Gastrocnemius medialis (tissue), 4 donors: ENCODE data around the gene SH2B3. TPM values are rescaled to one million over a fixed set of nuclear protein-coding genes. Genes with fewer than 3 reads are reported as not detected.
"Not testable (repeated sequence)": the region's sequence is repeated elsewhere in the genome, so short reads cannot be mapped to it uniquely, and the experiment has no call there.

Experiments
- ATAC-seq, 2 donors: fragments of 150-250 bp; one replicate each; pipeline ENCODE4 v1.9.1; 2016
- DNase-seq, 2 donors: peaks; one replicate each; pipeline ENCODE4 v3.0.0-alpha.2; 2019
- H3K27ac ChIP-seq, 4 donors: fragments of 200-600 bp; sonication (generic); 1 replicate in 1 of 4; 2 replicates in 3 of 4; pipeline ENCODE4 v1.5.1; 2016 to 2018; ENCODE audit warnings: mild to moderate bottlenecking in 2 of 4, moderate library complexity in 1 of 4
- H3K27me3 ChIP-seq, 3 donors: fragments of 200-600 bp; sonication (generic) in 2 of 3; 1 replicate in 1 of 3; 2 replicates in 2 of 3; pipeline versions ENCODE4 v1.5.1 to v1.6.0; 2016 to 2019; ENCODE audit warnings: mild to moderate bottlenecking in 1 of 3, moderate library complexity in 1 of 3
- H3K36me3 ChIP-seq, 2 donors: fragments of 200-600 bp; sonication (generic) in 1 of 2; one replicate each; pipeline ENCODE4 v1.5.1; 2017 to 2018
- H3K4me1 ChIP-seq, 2 donors: fragments of 200-600 bp; sonication (generic) in 1 of 2; one replicate each; pipeline ENCODE4 v1.5.1; 2016 to 2017; ENCODE audit warnings: mild to moderate bottlenecking in 2 of 2
- H3K4me3 ChIP-seq, 4 donors: fragments of 200-600 bp; sonication (generic) in 3 of 4; 1 replicate in 1 of 4; 2 replicates in 3 of 4; pipeline ENCODE4 v1.5.1; 2016 to 2019; ENCODE audit warnings: mild to moderate bottlenecking in 2 of 4
- H3K9me3 ChIP-seq, 3 donors: fragments of 200-600 bp; sonication (generic) in 2 of 3; 1 replicate in 1 of 3; 2 replicates in 2 of 3; pipeline ENCODE4 v1.5.1; 2016 to 2019
- POLR2A ChIP-seq, 2 donors: fragments of 450-650 bp; IDR thresholded peaks; one replicate each; pipeline ENCODE4 v1.6.1; 2017; ENCODE audit warnings: antibody characterized with exemption in 2 of 2, mild to moderate bottlenecking in 2 of 2, moderate library complexity in 2 of 2
- in situ Hi-C, 4 donors: fragments of 200-750 bp; cut with MboI; loops; one replicate each; pipeline versions ENCODE4 v1.15.0 to v1.8.0; 2017; ENCODE audit warnings: low sequenced_read_pairs in 4 of 4
- intact Hi-C: fragments of 100-400 bp; cut with DNase I; formaldehyde crosslinking; loops from one replicate; pipeline ENCODE4 v1.15.1; 2023; ENCODE audit warnings: low total_unique reads
- total RNA-seq, 4 donors: library from RNA; depleted of rRNA; stranded (reverse); fragments of >200 nt; gene quantifications; one replicate each; pipeline versions ENCODE4 v1.1.0 to v1.2.3, GENCODE V29; 2016
- TF ChIP-seq, protein P1 (sequence below), 5 experiments: fragments of 450-650 bp in 3 of 5; fragments of 200-600 bp in 2 of 5; sonication (generic) in 2 of 5; IDR thresholded peaks in 4 of 5; conservative IDR thresholded peaks in 1 of 5; 1 replicate in 4 of 5; 2 replicates in 1 of 5; pipeline ENCODE4 v1.5.1; 2016 to 2019; ENCODE audit warnings: antibody characterized with exemption in 5 of 5, mild to moderate bottlenecking in 3 of 5, moderate library complexity in 3 of 5

The SH2B3 gene
- total RNA-seq, 4 donors from 2014 or later, result 10.4 to 20.0 (median 15.5) TPM

DNA sequence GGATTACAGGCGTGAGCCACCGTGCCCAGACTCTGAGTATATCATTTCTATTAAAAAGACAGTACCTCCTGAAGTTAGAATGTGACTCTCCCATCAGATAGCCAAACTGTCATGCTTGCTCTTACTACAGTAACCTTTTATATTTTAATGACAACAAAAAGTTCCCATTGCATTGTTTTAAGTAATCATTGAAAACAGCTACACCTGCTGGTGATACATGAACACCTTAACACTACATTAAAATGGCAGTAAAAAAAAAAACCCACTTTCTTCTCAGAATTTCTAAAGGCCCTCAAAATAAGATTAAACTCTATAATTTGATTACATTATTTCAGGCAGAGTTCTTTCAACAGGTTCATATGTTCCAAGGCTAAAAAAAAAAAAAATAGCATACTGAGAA, 76.7 kb downstream of the SH2B3 start:
- H3K27me3 ChIP-seq, result no peaks in the 10 kb centered on the region
- H3K27ac ChIP-seq, result no peak overlapping the region
- peaks cover 0 to 46% of the 10 kb centered on the region in 2 donors for H3K36me3 ChIP-seq
- DNase-seq (no peak), ATAC-seq (no peak)
- in situ Hi-C loops, result no loop called here
- H3K4me1 ChIP-seq, result peaks cover 2 to 8% of the 10 kb centered on the region in 2 donors
- TF ChIP-seq, protein P1, sequence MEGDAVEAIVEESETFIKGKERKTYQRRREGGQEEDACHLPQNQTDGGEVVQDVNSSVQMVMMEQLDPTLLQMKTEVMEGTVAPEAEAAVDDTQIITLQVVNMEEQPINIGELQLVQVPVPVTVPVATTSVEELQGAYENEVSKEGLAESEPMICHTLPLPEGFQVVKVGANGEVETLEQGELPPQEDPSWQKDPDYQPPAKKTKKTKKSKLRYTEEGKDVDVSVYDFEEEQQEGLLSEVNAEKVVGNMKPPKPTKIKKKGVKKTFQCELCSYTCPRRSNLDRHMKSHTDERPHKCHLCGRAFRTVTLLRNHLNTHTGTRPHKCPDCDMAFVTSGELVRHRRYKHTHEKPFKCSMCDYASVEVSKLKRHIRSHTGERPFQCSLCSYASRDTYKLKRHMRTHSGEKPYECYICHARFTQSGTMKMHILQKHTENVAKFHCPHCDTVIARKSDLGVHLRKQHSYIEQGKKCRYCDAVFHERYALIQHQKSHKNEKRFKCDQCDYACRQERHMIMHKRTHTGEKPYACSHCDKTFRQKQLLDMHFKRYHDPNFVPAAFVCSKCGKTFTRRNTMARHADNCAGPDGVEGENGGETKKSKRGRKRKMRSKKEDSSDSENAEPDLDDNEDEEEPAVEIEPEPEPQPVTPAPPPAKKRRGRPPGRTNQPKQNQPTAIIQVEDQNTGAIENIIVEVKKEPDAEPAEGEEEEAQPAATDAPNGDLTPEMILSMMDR (IDR thresholded peaks at IDR 0.05 in 4 of 5, conservative IDR thresholded peaks at IDR 0.05 in 1 of 5), result peak in 1 of 5 experiments; percentile 17
- TF ChIP-seq POLR2A (IDR thresholded peaks at IDR 0.05), result no peak
- no peak overlapping the region for H3K4me3 ChIP-seq
- intact Hi-C loops, result no loop called here
- H3K9me3 ChIP-seq, result no peaks in the 10 kb centered on the region

DNA sequence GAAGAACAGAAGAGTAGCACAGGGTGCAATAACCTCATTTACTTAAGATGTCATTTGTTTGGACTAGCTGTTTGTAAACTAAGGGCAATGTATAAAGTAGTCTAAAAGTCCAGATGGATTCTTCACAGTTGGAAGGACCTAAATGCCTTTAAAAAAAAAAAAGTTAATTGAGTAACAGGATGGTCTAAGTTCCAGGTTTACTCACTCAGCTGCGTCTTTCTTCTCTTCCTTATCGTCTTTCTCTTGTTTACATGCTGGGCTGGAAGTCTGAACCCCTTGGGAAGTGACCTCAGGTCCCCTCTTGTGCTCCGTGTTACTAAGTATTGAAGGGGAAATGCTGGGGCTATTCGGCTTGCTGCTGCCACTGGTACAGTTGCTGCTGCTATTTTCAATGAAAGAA, 82.5 kb downstream of the SH2B3 start:
- H3K4me3 ChIP-seq, result no peak overlapping the region
- DNase-seq (peak; percentile 32 to 59), ATAC-seq (peak; percentile 57 to 66)
- no peaks in the 10 kb centered on the region for H3K27me3 ChIP-seq
- TF ChIP-seq, protein P1 (IDR thresholded peaks at IDR 0.05 in 4 of 5, conservative IDR thresholded peaks at IDR 0.05 in 1 of 5), result no peak
- no peak for TF ChIP-seq POLR2A (IDR thresholded peaks at IDR 0.05)
- in situ Hi-C loops, result no loop called here
- H3K9me3 ChIP-seq, result no peaks in the 10 kb centered on the region
- H3K4me1 ChIP-seq, result peaks cover 8 to 22% of the 10 kb centered on the region in 2 donors
- intact Hi-C loops, result no loop called here
- H3K27ac ChIP-seq, result peak overlapping the region in 2 of 4 donors; percentile 11 to 38
- H3K36me3 ChIP-seq, result peaks cover 0 to 61% of the 10 kb centered on the region in 2 donors

DNA sequence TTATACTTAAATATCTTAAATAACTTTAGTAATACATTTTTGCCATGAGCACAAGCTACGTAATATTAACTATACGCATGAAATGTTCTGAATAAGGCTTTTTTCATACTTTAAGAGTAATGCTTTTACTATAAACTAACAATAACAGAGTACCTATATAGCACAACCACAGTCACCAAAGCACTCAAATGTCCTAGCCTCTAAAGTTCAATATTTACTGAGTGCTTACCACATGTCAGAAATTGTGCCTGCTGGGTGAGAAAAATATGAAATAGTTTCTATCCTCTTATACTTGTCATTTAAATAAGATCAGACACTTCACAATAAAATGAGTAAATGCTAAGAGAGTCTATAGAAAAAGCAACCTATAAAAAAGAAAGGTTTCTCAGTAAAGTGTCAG, 83.1 kb downstream of the SH2B3 start:
- no peak overlapping the region for H3K27ac ChIP-seq
- H3K36me3 ChIP-seq, result peaks cover 0 to 58% of the 10 kb centered on the region in 2 donors
- DNase-seq (no peak), ATAC-seq (no peak)
- H3K4me3 ChIP-seq, result no peak overlapping the region
- no peaks in the 10 kb centered on the region for H3K27me3 ChIP-seq
- in situ Hi-C loops, result no loop called here
- TF ChIP-seq, protein P1 (IDR thresholded peaks at IDR 0.05 in 4 of 5, conservative IDR thresholded peaks at IDR 0.05 in 1 of 5), result no peak
- no peak for TF ChIP-seq POLR2A (IDR thresholded peaks at IDR 0.05)
- intact Hi-C loops, result no loop called here
- peaks cover 8 to 22% of the 10 kb centered on the region in 2 donors for H3K4me1 ChIP-seq
- no peaks in the 10 kb centered on the region for H3K9me3 ChIP-seq

DNA sequence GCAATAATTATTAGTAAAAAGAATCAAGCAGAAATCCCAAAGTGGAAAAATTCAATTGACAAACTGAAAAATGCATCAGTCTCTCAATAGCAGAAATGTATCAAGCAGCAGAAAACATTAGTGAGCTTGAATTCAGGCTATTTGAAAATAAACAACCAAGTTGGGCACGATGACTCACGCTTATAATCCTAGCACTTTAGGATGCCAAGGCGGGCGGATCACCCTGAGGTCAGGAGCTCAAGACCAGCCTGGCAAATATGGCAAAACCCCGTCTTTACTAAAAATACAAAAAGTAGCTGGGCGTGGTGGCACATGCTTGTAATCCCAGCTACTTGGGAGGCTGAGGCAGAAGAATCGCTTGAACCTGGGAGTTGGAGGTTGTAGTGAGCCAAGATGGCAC, 87.3 kb downstream of the SH2B3 start:
- in situ Hi-C loops, H3K9me3 ChIP-seq, DNase-seq, H3K27me3 ChIP-seq, H3K4me3 ChIP-seq, intact Hi-C loops: not testable (repeated sequence)
- peaks cover 0 to 29% of the 10 kb centered on the region in 2 donors for H3K36me3 ChIP-seq
- H3K27ac ChIP-seq, result peak overlapping the region in 1 of 4 donors; percentile 29
- peaks cover 0 to 15% of the 10 kb centered on the region in 2 donors for H3K4me1 ChIP-seq
- ATAC-seq, result peak in 1 of 2 donors; percentile 44

DNA sequence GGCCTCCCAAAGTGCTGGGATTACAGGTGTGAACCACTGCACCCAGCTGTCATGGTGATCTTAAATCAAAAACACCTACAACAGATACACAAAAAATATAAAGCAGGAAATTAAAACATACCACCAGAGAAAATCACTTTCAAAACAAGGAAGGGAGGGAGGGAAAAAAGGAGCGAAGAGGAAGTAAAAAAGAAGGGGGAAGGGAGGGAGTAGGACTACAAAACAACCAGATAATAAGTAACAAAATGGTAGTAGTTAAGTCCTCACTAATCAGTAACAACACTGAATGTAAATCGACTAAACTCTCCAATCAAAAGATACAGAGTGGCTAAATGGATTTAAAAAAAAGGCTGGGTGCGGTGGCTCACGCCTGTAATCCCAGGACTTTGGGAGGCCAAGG, 89.0 kb downstream of the SH2B3 start:
- intact Hi-C loops (no loop called here), in situ Hi-C loops (no loop called here)

More for the DNA sequence above, 89.0 kb downstream of the SH2B3 start:
- TF ChIP-seq POLR2A (IDR thresholded peaks at IDR 0.05), result no peak
- TF ChIP-seq, protein P1 (IDR thresholded peaks at IDR 0.05 in 4 of 5, conservative IDR thresholded peaks at IDR 0.05 in 1 of 5), result no peak
- Histone ChIP-seq H3K9me3 (no peaks in the 10 kb centered on the region), H3K27me3 (no peaks in the 10 kb centered on the region), H3K4me3 (no peak overlapping the region), H3K4me1 (peaks cover 0 to 4% of the 10 kb centered on the region in 2 donors), H3K27ac (no peak overlapping the region), H3K36me3 (peaks cover 0 to 21% of the 10 kb centered on the region in 2 donors)
- ATAC-seq (no peak), DNase-seq (no peak)

Other genes starting within 250 kb of the SH2B3 start
- gene PHETA1, start 36.8 kb upstream of the SH2B3 start, total RNA-seq, result 10 to 100 TPM in 3 of 4 donors, 1 to 10 TPM in 1; 8.7 to 16.7 (median 14.5) TPM
- 10 to 100 TPM; 20.4 to 28.1 (median 22.2) TPM for gene ATXN2, start 193.4 kb downstream of the SH2B3 start, total RNA-seq